Retinal pigment epithelial cell (primary cell): ENCODE measurements around the gene TSPAN4.

Source experiments
- DNase-seq: peaks from one replicate; pipeline ENCODE4 v3.0.0-alpha.2; 2010; ENCODE audit warnings: low read depth
- H3K4me3 ChIP-seq: 2 replicates; pipeline ENCODE4 v1.5.1; 2011; ENCODE audit warnings: mild to moderate bottlenecking, low read length, control low read depth, moderate library complexity
- TF ChIP-seq, protein P1 (sequence below): conservative IDR thresholded peaks from 2 replicates; pipeline ENCODE4 v1.5.1; 2011; ENCODE audit warnings: low read depth, low read length, control low read depth, inconsistent platforms

Gene TSPAN4

DNA sequence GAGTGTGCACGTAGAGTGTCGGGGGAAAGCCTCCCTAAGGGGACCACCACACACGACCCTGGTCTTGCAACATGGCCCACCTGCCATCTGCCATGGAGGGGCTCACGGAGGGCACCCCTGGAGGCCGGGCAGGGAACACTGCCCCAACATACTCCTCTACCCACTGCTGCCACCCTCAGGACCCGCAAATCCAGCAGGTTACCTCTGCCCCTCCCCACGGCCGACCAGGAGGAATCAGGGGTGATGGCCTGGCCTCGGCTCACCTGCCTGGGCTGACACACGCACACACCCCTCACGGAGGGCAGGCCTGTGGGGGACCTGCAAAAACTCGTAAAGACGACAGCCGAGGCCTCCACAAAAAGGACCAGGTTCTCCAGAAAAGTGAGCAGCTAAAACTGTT, 37.8 kb downstream of the TSPAN4 start:
- TF ChIP-seq, protein P1, sequence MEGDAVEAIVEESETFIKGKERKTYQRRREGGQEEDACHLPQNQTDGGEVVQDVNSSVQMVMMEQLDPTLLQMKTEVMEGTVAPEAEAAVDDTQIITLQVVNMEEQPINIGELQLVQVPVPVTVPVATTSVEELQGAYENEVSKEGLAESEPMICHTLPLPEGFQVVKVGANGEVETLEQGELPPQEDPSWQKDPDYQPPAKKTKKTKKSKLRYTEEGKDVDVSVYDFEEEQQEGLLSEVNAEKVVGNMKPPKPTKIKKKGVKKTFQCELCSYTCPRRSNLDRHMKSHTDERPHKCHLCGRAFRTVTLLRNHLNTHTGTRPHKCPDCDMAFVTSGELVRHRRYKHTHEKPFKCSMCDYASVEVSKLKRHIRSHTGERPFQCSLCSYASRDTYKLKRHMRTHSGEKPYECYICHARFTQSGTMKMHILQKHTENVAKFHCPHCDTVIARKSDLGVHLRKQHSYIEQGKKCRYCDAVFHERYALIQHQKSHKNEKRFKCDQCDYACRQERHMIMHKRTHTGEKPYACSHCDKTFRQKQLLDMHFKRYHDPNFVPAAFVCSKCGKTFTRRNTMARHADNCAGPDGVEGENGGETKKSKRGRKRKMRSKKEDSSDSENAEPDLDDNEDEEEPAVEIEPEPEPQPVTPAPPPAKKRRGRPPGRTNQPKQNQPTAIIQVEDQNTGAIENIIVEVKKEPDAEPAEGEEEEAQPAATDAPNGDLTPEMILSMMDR, result peak; percentile 13
- no peak for DNase-seq
- no peak overlapping the region for H3K4me3 ChIP-seq

DNA sequence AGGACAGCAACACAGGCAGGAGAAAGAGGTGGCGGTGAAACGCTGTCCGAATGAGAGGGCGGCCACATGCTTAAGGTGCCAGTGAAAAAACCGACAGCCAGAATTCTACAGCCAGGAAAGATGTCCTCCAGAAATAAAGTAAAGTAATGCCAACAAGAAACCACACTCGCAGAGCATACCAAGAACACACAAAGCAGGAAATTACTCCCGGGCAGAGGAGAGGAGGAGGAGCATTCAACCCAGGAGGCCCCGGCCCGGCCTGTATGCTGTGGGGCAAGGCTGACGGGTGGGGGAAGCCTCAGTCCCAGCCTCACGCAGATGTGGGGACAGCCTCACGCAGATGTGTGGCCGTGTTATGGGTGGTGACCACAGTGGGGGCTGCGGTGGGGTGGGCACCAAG, 39.9 kb downstream of the TSPAN4 start:
- no peak for DNase-seq
- TF ChIP-seq, protein P1, result no peak
- H3K4me3 ChIP-seq, result no peak overlapping the region

DNA sequence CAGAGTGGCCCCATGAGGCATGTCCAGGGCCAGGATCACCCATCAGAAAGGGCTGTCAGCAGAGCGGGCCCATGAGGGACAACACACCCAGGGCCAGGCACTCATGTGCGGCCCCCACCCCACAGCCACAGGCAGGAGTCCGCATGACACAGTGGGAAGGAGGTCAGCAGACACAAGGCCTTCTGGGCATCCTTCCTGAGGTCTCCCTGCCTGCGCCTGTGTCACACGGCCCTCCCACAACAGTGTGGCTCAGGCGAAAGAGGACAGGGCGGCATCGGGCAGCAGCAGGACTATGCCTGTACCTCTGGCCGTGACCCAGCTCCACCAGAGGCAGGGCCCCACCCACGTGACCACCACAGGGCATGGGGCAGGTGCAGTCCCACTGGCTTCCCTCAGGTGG, 40.9 kb downstream of the TSPAN4 start:
- H3K4me3 ChIP-seq, result no peak overlapping the region
- TF ChIP-seq, protein P1, result no peak
- DNase-seq, result no peak

DNA sequence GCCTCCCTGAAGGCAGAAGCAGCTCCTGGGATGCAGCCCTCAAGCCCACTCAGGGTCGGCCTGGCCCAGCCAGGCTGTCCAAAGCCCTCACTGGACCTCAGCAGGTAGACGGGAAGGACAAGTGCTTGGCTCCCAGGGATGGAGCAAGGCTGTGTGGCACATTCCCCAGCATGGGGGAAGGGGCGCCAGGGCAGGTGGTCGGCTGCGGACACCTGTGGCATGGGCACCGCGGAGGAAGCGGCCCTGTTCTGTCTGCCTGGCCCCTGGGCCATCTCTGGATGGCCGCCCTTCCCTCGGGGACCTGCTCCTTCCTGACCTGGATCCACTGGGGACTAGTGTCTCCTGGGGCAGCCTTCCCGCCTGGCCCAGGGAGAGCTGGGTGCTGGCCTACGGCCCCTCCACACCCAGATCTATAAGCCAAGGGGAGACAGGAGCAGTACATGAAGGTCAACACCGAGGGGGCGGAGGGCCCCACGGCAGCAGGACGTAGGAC, 42.0 kb downstream of the TSPAN4 start:
- TF ChIP-seq, protein P1, result no peak
- H3K4me3 ChIP-seq, result no peak overlapping the region
- no peak for DNase-seq

DNA sequence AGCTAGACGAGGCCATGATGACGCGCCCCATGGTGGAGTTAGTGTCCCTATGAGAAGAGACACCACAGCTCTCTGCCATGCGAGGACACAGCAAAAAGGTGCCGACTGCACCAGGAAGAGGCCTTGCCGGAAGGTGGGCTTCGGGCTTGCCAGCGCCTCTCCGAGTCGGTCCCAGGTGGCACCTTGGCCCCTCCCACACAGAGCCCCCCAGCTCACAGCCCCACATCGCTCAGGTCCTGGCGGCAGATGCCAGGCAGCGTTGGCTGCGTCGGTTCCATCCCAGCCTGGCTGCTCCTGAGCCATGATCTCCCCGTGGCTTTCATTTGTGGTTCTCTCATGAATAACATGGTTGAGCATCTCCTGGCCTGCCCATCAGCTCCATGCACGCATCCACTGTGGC, 43.9 kb downstream of the TSPAN4 start:
- no peak for DNase-seq
- H3K4me3 ChIP-seq, result no peak overlapping the region
- TF ChIP-seq, protein P1, result no peak

DNA sequence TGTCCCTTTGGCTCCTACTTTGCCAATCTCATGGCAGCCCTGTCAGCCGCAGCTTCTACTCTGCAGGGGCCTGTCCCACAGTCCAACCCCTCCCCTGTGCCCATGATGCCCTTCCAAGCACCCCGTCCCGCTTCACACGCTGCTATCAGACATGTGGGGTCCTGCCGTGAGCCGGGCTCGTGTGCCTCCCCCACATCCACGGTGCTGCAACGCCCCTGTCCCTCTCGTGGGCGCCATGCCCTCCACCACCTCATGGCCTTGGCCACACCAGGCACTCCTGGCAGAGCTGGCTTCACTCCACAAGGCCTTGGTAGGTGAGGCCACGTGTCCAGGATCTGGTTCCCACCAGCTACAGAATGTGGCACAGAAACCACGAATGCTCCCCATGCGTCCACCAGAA, 44.9 kb downstream of the TSPAN4 start:
- no peak overlapping the region for H3K4me3 ChIP-seq
- TF ChIP-seq, protein P1, result no peak
- DNase-seq, result no peak

DNA sequence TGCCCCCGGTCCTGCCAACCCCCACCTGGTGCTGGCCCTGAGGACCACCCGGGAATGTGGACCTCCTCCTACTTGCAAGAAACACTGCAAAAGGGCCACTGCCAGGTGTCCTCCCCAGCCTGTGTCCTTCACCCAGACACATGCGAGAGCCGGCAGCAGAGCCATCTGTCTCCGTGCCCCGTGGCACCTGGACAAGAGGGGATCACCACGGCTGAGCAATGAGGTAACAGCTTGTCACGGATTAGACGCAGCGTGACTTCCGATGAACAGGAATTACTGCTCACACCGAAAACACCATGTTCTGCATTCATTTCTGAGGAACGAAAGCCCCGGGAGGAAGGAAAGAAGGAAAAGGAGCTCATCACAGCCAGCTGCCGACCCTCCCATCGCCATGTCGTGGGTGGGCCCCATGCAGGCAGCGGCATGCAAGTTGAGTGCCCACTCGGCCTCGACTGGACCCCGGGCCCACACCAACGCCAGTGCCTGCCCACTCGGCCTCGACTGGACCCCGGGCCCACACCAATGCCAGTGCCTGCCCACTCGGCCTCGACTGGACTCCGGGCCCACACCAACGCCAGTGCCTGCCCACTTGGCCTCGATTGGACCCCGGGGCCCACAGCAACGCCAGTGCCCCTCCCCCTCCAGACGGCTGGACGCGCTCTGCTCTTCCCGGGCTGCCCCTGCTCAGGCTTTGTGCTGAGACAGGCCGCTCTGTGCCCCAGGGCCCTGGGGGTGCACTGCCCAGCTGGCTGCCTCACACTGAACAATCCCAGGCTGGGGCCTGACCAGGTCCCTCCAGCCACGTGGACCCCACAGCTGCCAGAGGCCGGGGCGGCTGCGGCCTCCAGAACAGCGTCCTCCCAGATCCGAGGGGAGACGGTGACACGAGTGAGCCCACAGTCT, 45.9 kb downstream of the TSPAN4 start:
- H3K4me3 ChIP-seq, result no peak overlapping the region
- no peak for DNase-seq
- TF ChIP-seq, protein P1, result no peak
